ENCODE measurements around the gene EPHB1. TPM values are rescaled to one million over a fixed set of nuclear protein-coding genes. Genes with fewer than 3 reads are reported as not detected.

The EPHB1 gene
- polyA plus RNA-seq, 1 experiment = 0.50 TPM

- DNase-seq (ENCODE audit: low read depth) = no peak
- ChIA-PET POLR2A (no interaction called here), CTCF (no interaction called here)
- H3K4me3 ChIP-seq (ENCODE audit: low read depth, low read length) = no peak overlapping the region
- TF ChIP-seq CTCF (IDR thresholded peaks at IDR 0.05; ENCODE audit: insufficient read depth, low read depth, low read length) = no peak
- no peaks in the 10 kb centered on the region for H3K36me3 ChIP-seq (ENCODE audit: control insufficient read depth, insufficient read depth, low read length)
- H3K27me3 ChIP-seq (ENCODE audit: control insufficient read depth, insufficient read depth, low read length) = no peaks in the 10 kb centered on the region
These were observed 370.2 kb downstream of the EPHB1 start for GRCh38 chr3:135165260-135165659.

GRCh38 chr3:135166266-135166825 is 371.3 kb downstream of the EPHB1 start:
- no peaks in the 10 kb centered on the region for H3K36me3 ChIP-seq (ENCODE audit: control insufficient read depth, insufficient read depth, low read length)
- no peak for DNase-seq (ENCODE audit: low read depth)
- POLR2A ChIA-PET = no interaction called here
- CTCF ChIA-PET = no interaction called here
- no peak for TF ChIP-seq CTCF (IDR thresholded peaks at IDR 0.05; ENCODE audit: insufficient read depth, low read depth, low read length)
- no peak overlapping the region for H3K4me3 ChIP-seq (ENCODE audit: low read depth, low read length)
- H3K27me3 ChIP-seq (ENCODE audit: control insufficient read depth, insufficient read depth, low read length) = no peaks in the 10 kb centered on the region

GRCh38 chr3:135168822-135169221 is 373.8 kb downstream of the EPHB1 start:
- DNase-seq (ENCODE audit: low read depth) = no peak
- H3K36me3 ChIP-seq (ENCODE audit: control insufficient read depth, insufficient read depth, low read length) = no peaks in the 10 kb centered on the region
- ChIA-PET POLR2A (no interaction called here), CTCF (no interaction called here)
- TF ChIP-seq CTCF (IDR thresholded peaks at IDR 0.05; ENCODE audit: insufficient read depth, low read depth, low read length) = no peak
- H3K27me3 ChIP-seq (ENCODE audit: control insufficient read depth, insufficient read depth, low read length) = no peaks in the 10 kb centered on the region
- no peak overlapping the region for H3K4me3 ChIP-seq (ENCODE audit: low read depth, low read length)

GRCh38 chr3:135169651-135170050 is 374.6 kb downstream of the EPHB1 start:
- Histone ChIP-seq H3K27me3 (ENCODE audit: control insufficient read depth, insufficient read depth, low read length) (no peaks in the 10 kb centered on the region), H3K36me3 (ENCODE audit: control insufficient read depth, insufficient read depth, low read length) (no peaks in the 10 kb centered on the region), H3K4me3 (ENCODE audit: low read depth, low read length) (no peak overlapping the region)
- DNase-seq (ENCODE audit: low read depth) = no peak
- ChIA-PET CTCF (no interaction called here), POLR2A (no interaction called here)
- no peak for TF ChIP-seq CTCF (IDR thresholded peaks at IDR 0.05; ENCODE audit: insufficient read depth, low read depth, low read length)

- H3K36me3 ChIP-seq (ENCODE audit: control insufficient read depth, insufficient read depth, low read length) = no peaks in the 10 kb centered on the region
- no peak overlapping the region for H3K4me3 ChIP-seq (ENCODE audit: low read depth, low read length)
- DNase-seq (ENCODE audit: low read depth) = no peak
- POLR2A ChIA-PET = no interaction called here
- CTCF ChIA-PET = no interaction called here
- H3K27me3 ChIP-seq (ENCODE audit: control insufficient read depth, insufficient read depth, low read length) = no peaks in the 10 kb centered on the region
- TF ChIP-seq CTCF (IDR thresholded peaks at IDR 0.05; ENCODE audit: insufficient read depth, low read depth, low read length) = no peak
These were observed 375.7 kb downstream of the EPHB1 start for GRCh38 chr3:135170732-135171131.

All from BJ (cell line).